Coronary artery (tissue), 2 donors: Measurements from ENCODE around the gene MCTS1.

Source experiments
- DNase-seq: peaks from one replicate; pipeline ENCODE4 v3.0.0-alpha.2; 2017; ENCODE audit warnings: low spot score
- H3K27ac ChIP-seq, 2 donors: fragments of 200-600 bp; sonication (generic); one replicate each; pipeline ENCODE4 v1.5.1; 2016 to 2019
- H3K4me3 ChIP-seq: fragments of 200-600 bp; sonication (generic); 2 replicates; pipeline ENCODE4 v1.5.1; 2016; ENCODE audit warnings: mild to moderate bottlenecking, moderate library complexity
- CTCF ChIP-seq: fragments of 200-600 bp; sonication (generic); IDR thresholded peaks from one replicate; pipeline ENCODE4 v1.5.1; 2019; ENCODE audit warnings: antibody characterized with exemption

Gene MCTS1

GRCh38 chrX:120603707-120604360 is at the start of gene MCTS1:
Gene MCTS1, plus strand, starts transcription at chrX:120604101. Its CDS starts 136 bp downstream, at chrX:120604237.
- Histone ChIP-seq H3K4me3 (peak within 1 kb of the TSS; percentile 79), H3K27ac (peak within 1 kb of the TSS; percentile 74 to 88)
- TF ChIP-seq CTCF: no peak
- DNase-seq: peak; percentile 90

- no peak overlapping the region for H3K27ac ChIP-seq
- TF ChIP-seq CTCF: no peak
- DNase-seq: no peak
- H3K4me3 ChIP-seq: no peak overlapping the region
Measured at GRCh38 chrX:120556251-120556650, 47.6 kb upstream of the MCTS1 start.

- Histone ChIP-seq H3K27ac (peak overlapping the region; percentile 95 to 97), H3K4me3 (peak overlapping the region; percentile 81)
- no peak for DNase-seq
- TF ChIP-seq CTCF: no peak
Measured at GRCh38 chrX:120559804-120560203, 44.1 kb upstream of the MCTS1 start.

GRCh38 chrX:120560405-120560841 is 43.5 kb upstream of the MCTS1 start:
- TF ChIP-seq CTCF: no peak
- DNase-seq: peak; percentile 74
- Histone ChIP-seq H3K27ac (peak overlapping the region; percentile 95 to 97), H3K4me3 (peak overlapping the region; percentile 81)

- peak; percentile 95 for DNase-seq
- Histone ChIP-seq H3K4me3 (peak within 1 kb of the TSS; percentile 81), H3K27ac (peak within 1 kb of the TSS; percentile 95 to 97)
- no peak for TF ChIP-seq CTCF
Measured at GRCh38 chrX:120560842-120561633, 42.9 kb upstream of the MCTS1 start, which contains the start of gene CUL4B. Gene CUL4B, minus strand, starts transcription at chrX:120560962. Its CDS starts 324 bp downstream, at chrX:120560638.

- no peak for TF ChIP-seq CTCF
- DNase-seq: no peak
- Histone ChIP-seq H3K4me3 (peak overlapping the region; percentile 81), H3K27ac (peak overlapping the region; percentile 85 to 97)
Measured at GRCh38 chrX:120561634-120562568, 42.0 kb upstream of the MCTS1 start.
